IMR-90 (cell line): ENCODE measurements around the gene TAP2. TPM values are rescaled to one million over a fixed set of nuclear protein-coding genes. Genes with fewer than 3 reads are reported as not detected.
"Not testable (repeated sequence)": the region's sequence is repeated elsewhere in the genome, so short reads cannot be mapped to it uniquely, and the experiment has no call there.

ENCODE experiments used
- ATAC-seq: fragments of 200-7000 bp; cut with Tn5 transposase; 2 replicates; pipeline ENCODE4 v1.9.1; 2020; ENCODE audit warnings: low read depth, mild to moderate bottlenecking, moderate library complexity
- BruUV-seq: library from RNA; stranded (reverse); fragments of 400-500 nt; replicated peaks from 2 replicates; lab custom pipeline; 2021; lab: Mats Ljungman, UMichigan
- CTCF ChIA-PET: fragments of 300-600 bp; formaldehyde crosslinking; extraction: SDS; loops from one replicate; lab custom pipeline; 2021; ENCODE audit warnings: antibody characterized with exemption; lab: Yijun Ruan, JAX
- POLR2A ChIA-PET: fragments of 300-600 bp; sonication (Branson Sonifier 250); formaldehyde crosslinking; loops from one replicate; lab custom pipeline; 2022; ENCODE audit warnings: antibody characterized with exemption; ENCODE audit not compliant: unreplicated experiment; lab: Charles Lee
- DNase-seq: peaks from one replicate; pipeline ENCODE4 v3.0.0; 2013
- H2AFZ ChIP-seq: replicated peaks from 2 replicates; pipeline ENCODE3; 2013; ENCODE audit warnings: low read length, mild to moderate bottlenecking; ENCODE audit not compliant: poor library complexity
- H2AK5ac ChIP-seq: 2 replicates; pipeline ENCODE4 v1.6.1; 2013; ENCODE audit warnings: low read depth, low read length, inconsistent platforms
- H2AK9ac ChIP-seq: replicated peaks from 2 replicates; pipeline ENCODE3; 2013; ENCODE audit warnings: mild to moderate bottlenecking, low read depth, low read length, moderate library complexity; ENCODE audit not compliant: poor library complexity
- H2BK120ac ChIP-seq: 2 replicates; pipeline ENCODE4 v1.6.1; 2013; ENCODE audit warnings: low read depth, low read length, inconsistent platforms
- H2BK15ac ChIP-seq: 3 replicates; pipeline ENCODE4 v1.6.1; 2013; ENCODE audit warnings: low read depth, low read length, inconsistent platforms
- H2BK20ac ChIP-seq: 2 replicates; pipeline ENCODE4 v1.6.1; 2013; ENCODE audit warnings: low read depth, mild to moderate bottlenecking, inconsistent platforms, low read length, moderate library complexity
- H2BK5ac ChIP-seq: 2 replicates; pipeline ENCODE4 v1.6.1; 2013; ENCODE audit warnings: mild to moderate bottlenecking, low read depth, low read length, inconsistent platforms; ENCODE audit not compliant: poor library complexity, severe bottlenecking
- H3K14ac ChIP-seq: replicated peaks from 2 replicates; pipeline ENCODE4 v1.6.1; 2013; ENCODE audit warnings: low read depth, low read length, inconsistent platforms
- H3K18ac ChIP-seq: 2 replicates; pipeline ENCODE4 v1.6.1; 2013; ENCODE audit warnings: low read depth, low read length, control low read depth
- H3K23ac ChIP-seq: 2 replicates; pipeline ENCODE4 v1.6.1; 2013; ENCODE audit warnings: low read depth, low read length, inconsistent platforms
- H3K27ac ChIP-seq: 2 replicates; pipeline ENCODE4 v1.5.1; 2013; ENCODE audit warnings: mild to moderate bottlenecking, control low read depth, low read length; ENCODE audit not compliant: insufficient read depth
- H3K27me3 ChIP-seq: 2 replicates; pipeline ENCODE4 v1.6.1; 2013; ENCODE audit warnings: low read length; ENCODE audit not compliant: control insufficient read depth, insufficient read depth
- H3K36me3 ChIP-seq: 2 replicates; pipeline ENCODE4 v1.6.1; 2013; ENCODE audit warnings: low read length, mixed read lengths; ENCODE audit not compliant: control insufficient read depth, insufficient read depth
- H3K4ac ChIP-seq: 2 replicates; pipeline ENCODE4 v1.6.1; 2013; ENCODE audit warnings: low read depth, low read length, inconsistent platforms
- H3K4me1 ChIP-seq: 2 replicates; pipeline ENCODE4 v1.6.1; 2013; ENCODE audit warnings: low read length, mixed read lengths; ENCODE audit not compliant: control insufficient read depth, insufficient read depth
- H3K4me2 ChIP-seq: 2 replicates; pipeline ENCODE4 v1.6.1; 2013; ENCODE audit warnings: low read depth, mild to moderate bottlenecking, control low read depth, low read length, moderate library complexity
- H3K4me3 ChIP-seq: 2 replicates; pipeline ENCODE4 v1.5.1; 2013; ENCODE audit warnings: low read depth, mild to moderate bottlenecking, control low read depth, low read length, moderate library complexity; ENCODE audit not compliant: insufficient read depth
- H3K56ac ChIP-seq: 2 replicates; pipeline ENCODE4 v1.6.1; 2013; ENCODE audit warnings: low read length, inconsistent platforms; ENCODE audit not compliant: insufficient read depth; ENCODE audit errors: extremely low read depth
- H3K79me1 ChIP-seq, 2 experiments: 2 replicates each; pipeline ENCODE4 v1.6.1; 2013; ENCODE audit warnings: low read length in 2 of 2, inconsistent platforms in 1 of 2, low read depth in 1 of 2
- H3K9ac ChIP-seq: 2 replicates; pipeline ENCODE4 v1.6.1; 2013; ENCODE audit warnings: low read depth, low read length, control low read depth
- H3K9me1 ChIP-seq: 2 replicates; pipeline ENCODE4 v1.6.1; 2013; ENCODE audit warnings: low read length, inconsistent platforms; ENCODE audit not compliant: insufficient read depth
- H3K9me3 ChIP-seq: 2 replicates; pipeline ENCODE4 v1.6.1; 2013; ENCODE audit warnings: low read length; ENCODE audit not compliant: control insufficient read depth, insufficient read depth
- H4K20me1 ChIP-seq: 2 replicates; pipeline ENCODE4 v1.6.1; 2013; ENCODE audit warnings: low read length, inconsistent platforms; ENCODE audit not compliant: insufficient read depth
- H4K5ac ChIP-seq: 2 replicates; pipeline ENCODE4 v1.6.1; 2013; ENCODE audit warnings: mild to moderate bottlenecking, low read depth, low read length, control low read depth
- H4K8ac ChIP-seq, 2 experiments: 2 replicates each; pipeline ENCODE4 v1.6.1; 2013; ENCODE audit warnings: low read depth in 2 of 2, low read length in 2 of 2, control low read depth in 1 of 2, inconsistent platforms in 1 of 2
- H4K91ac ChIP-seq: 2 replicates; pipeline ENCODE4 v1.6.1; 2013; ENCODE audit warnings: low read depth, low read length, inconsistent platforms; ENCODE audit not compliant: insufficient read depth
- BHLHE40 ChIP-seq: fragments of 150-350 bp; IDR thresholded peaks from 2 replicates; pipeline ENCODE4 v1.6.1; 2016; ENCODE audit warnings: mild to moderate bottlenecking, low read depth, low read length
- CEBPB ChIP-seq: IDR thresholded peaks from 2 replicates; pipeline ENCODE4 v1.6.1; 2012; ENCODE audit warnings: low read depth, low read length, improper control_type of control experiment
- ELK1 ChIP-seq: fragments of 150-350 bp; IDR thresholded peaks from 2 replicates; pipeline ENCODE4 v1.6.1; 2016; ENCODE audit warnings: low read depth, mild to moderate bottlenecking, low read length, moderate library complexity, borderline replicate concordance
- FOS ChIP-seq: fragments of 150-350 bp; IDR thresholded peaks from 2 replicates; pipeline ENCODE4 v1.6.1; 2016; ENCODE audit warnings: low read depth, low read length
- MAFK ChIP-seq: IDR thresholded peaks from 2 replicates; pipeline ENCODE4 v1.6.1; 2012; ENCODE audit warnings: low read depth, low read length, improper control_type of control experiment
- MAZ ChIP-seq: IDR thresholded peaks from 2 replicates; pipeline ENCODE4 v1.6.1; 2012; ENCODE audit warnings: low read depth, mild to moderate bottlenecking, low read length, improper control_type of control experiment, moderate library complexity, borderline replicate concordance
- NFE2L2 ChIP-seq: fragments of 150-350 bp; IDR thresholded peaks from 2 replicates; pipeline ENCODE4 v1.6.1; 2016; ENCODE audit warnings: low read depth, mild to moderate bottlenecking, low read length
- RAD21 ChIP-seq: IDR thresholded peaks from 2 replicates; pipeline ENCODE4 v1.6.1; 2012; ENCODE audit warnings: low read length, improper control_type of control experiment
- RFX5 ChIP-seq: IDR thresholded peaks from 2 replicates; pipeline ENCODE4 v1.8.0; 2012; ENCODE audit warnings: low read depth, mild to moderate bottlenecking, low read length, moderate library complexity
- WGBS, 2 experiments: methylation state at CpG; one replicate each; pipeline versions ENCODE4 v1.1.5 to v1.1.7; 2013; ENCODE audit warnings: missing lambda C conversion rate in 2 of 2; ENCODE audit not compliant: insufficient read length in 1 of 2; ENCODE audit errors: extremely low coverage in 2 of 2; 5-methylcytosine and 5-hydroxymethylcytosine counted together
- dilution Hi-C: fragments of 300-500 bp; cut with HindIII; formaldehyde crosslinking; loops from one replicate; pipeline ENCODE4 v1.14.3; 2018; ENCODE audit warnings: low sequenced_read_pairs; ENCODE audit not compliant: unreplicated experiment
- in situ Hi-C: fragments of 300-500 bp; cut with MboI; formaldehyde crosslinking; loops from 3 replicates; pipeline ENCODE4 v1.14.3; 2019; ENCODE audit warnings: low sequenced_read_pairs, inconsistent platforms, mixed read lengths
- intact Hi-C: fragments of 100-400 bp; cut with micrococcal nuclease; formaldehyde crosslinking; loops from 2 replicates; pipeline ENCODE4 v1.10.0; 2022
- polyA plus RNA-seq, 3 experiments: library from polyadenylated mRNA; depleted of rRNA; stranded (reverse); fragments of >200 nt; gene quantifications; 2 replicates each; pipeline ENCODE4 v1.2.3, GENCODE V29; 2012; ENCODE audit warnings: low replicate concordance in 1 of 3
- total RNA-seq: library from RNA; depleted of rRNA; stranded (reverse); fragments of >200 nt; gene quantifications from 2 replicates; pipeline ENCODE4 v1.2.3, GENCODE V29; 2012

The TAP2 gene
- total and polyA plus RNA-seq, 2 of the 4 experiments (the other 2 are of a cell fraction): 6.6 to 11.4 TPM

- Histone ChIP-seq H3K9ac (no peak overlapping the region), H3K14ac (no peak overlapping the region), H4K8ac (no peak overlapping the region), H2BK5ac (no peak overlapping the region), H2BK15ac (no peak overlapping the region), H2AK9ac (no peak overlapping the region), H3K4me2 (no peak overlapping the region), H4K5ac (no peak overlapping the region), H2AFZ (no peak overlapping the region), H4K20me1 (no peaks in the 10 kb centered on the region), H3K4me1 (no peaks in the 10 kb centered on the region), H3K9me1 (no peaks in the 10 kb centered on the region), H4K91ac (no peak overlapping the region), H3K79me1 (no peaks in the 10 kb centered on the region), H3K36me3 (no peaks in the 10 kb centered on the region), H3K27ac (no peak overlapping the region), H3K27me3 (peaks cover 18% of the 10 kb centered on the region), H2BK120ac (no peak overlapping the region), H3K4ac (no peak overlapping the region), H2BK20ac (no peak overlapping the region), H3K18ac (no peak overlapping the region), H3K4me3 (no peak overlapping the region), H3K56ac (no peak overlapping the region), H2AK5ac (no peak overlapping the region), H3K9me3 (no peaks in the 10 kb centered on the region), H3K23ac (no peak overlapping the region)
- POLR2A ChIA-PET: no interaction called here
- CTCF ChIA-PET: interaction anchor here (1.0 to 2.4 kb wide), 2 partner anchors 8 to 23 kb away, joined by 3 to 7 read pairs; partner anchors contain the start of genes PSMB9 and TAP1
- intact Hi-C loops: no loop called here
- TF ChIP-seq ELK1 (no peak), MAZ (no peak), MAFK (no peak), NFE2L2 (no peak), FOS (no peak), CEBPB (no peak), BHLHE40 (no peak), RAD21 (no peak), RFX5 (no peak)
- no peak for DNase-seq
- BruUV-seq: no TSS peak
- no peak for ATAC-seq
- dilution Hi-C loops: no loop called here
- WGBS, 2 experiments: no CpG with 5 or more reads among the region's 2 CpGs
- in situ Hi-C loops: no loop called here
These were observed 38.1 kb upstream of the TAP2 start for GRCh38 chr6:32876603-32877002.

GRCh38 chr6:32873947-32874346 is 35.4 kb upstream of the TAP2 start:
- dilution Hi-C loops, intact Hi-C loops, H3K27ac ChIP-seq, H2BK15ac ChIP-seq, H3K4me1 ChIP-seq, H3K4ac ChIP-seq, H3K4me3 ChIP-seq, ATAC-seq, H3K27me3 ChIP-seq, CTCF ChIA-PET, H4K91ac ChIP-seq, H3K4me2 ChIP-seq, BruUV-seq, H2AFZ ChIP-seq, H3K36me3 ChIP-seq, H2AK5ac ChIP-seq, DNase-seq, H4K20me1 ChIP-seq, H4K5ac ChIP-seq, POLR2A ChIA-PET, in situ Hi-C loops, H3K9me3 ChIP-seq, H2AK9ac ChIP-seq, H2BK120ac ChIP-seq, H3K14ac ChIP-seq, H2BK20ac ChIP-seq, H3K79me1 ChIP-seq, H3K9me1 ChIP-seq, H2BK5ac ChIP-seq, H3K9ac ChIP-seq, H3K18ac ChIP-seq, H3K56ac ChIP-seq, H4K8ac ChIP-seq, H3K23ac ChIP-seq: not testable (repeated sequence)
- WGBS, 2 experiments: no CpG with 5 or more reads among the region's 1 CpG
